ENCODE results near the gene SH3BP4.

The SH3BP4 gene

DNA sequence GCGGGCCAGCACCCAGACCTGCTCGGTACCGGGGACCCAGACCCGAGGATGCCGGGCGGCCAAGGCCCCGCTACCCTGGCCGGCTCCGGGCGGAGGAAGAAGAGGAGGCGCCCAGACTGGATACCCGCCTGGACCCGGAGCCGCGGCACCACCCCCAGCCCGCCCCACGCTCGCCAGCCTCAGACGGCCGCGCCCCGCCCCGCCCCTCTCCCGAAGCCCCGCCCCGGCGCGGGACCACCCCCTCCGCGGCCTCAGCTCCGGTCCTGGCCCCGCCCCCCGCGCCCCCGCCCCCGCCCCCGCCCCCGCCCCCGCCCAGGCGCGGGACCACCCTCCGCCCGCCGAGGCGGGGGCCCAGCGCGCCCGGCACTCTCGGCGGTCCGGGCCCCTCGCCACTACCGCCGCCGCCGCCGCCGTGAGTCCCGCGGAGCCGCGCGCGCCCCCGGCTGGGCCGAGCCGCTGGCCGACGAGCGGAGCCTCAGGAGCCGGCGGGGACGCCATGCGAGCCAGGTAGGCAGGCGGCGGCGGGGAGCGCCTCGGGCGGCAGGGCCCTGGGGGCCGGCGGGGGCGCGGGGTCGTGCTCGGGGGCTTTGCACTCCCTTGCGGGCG lies at the start of gene SH3BP4:
SH3BP4 (plus strand) TSS at position 354 of the 606 bp plus-strand sequence. CDS start 82,986 bp downstream, outside the sequence.
- Mint-ChIP-seq H3K4me1 (ENCODE audit: low read depth) (peaks cover 4% of the 10 kb centered on the region), H3K4me3 (peak within 1 kb of the TSS; percentile 66), H3K9me3 (no peaks in the 10 kb centered on the region), H3K36me3 (ENCODE audit: low read depth) (no peaks in the 10 kb centered on the region), H3K27ac (no peak within 1 kb of the TSS), H3K27me3 (ENCODE audit: low read depth) (peaks cover 80% of the 10 kb centered on the region)

DNA sequence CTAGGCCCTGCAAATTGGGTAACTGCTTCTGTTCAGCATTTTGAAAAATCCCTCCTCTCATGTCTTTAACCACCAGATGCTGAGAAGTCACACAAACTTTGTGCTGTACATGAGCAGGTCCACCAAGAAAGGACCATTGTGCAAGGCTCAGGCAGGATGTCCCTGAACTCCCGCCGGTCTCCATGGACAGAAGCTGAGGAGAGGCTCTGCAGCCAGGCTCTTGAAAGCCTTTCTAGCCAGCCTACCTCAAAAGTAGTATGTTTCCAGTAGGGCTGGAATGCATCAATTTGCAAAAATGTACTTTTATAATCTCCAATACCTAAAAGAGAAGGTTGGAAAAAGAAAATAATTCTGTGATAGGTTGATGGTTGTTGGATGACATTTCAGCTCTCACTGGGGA lies 47.0 kb upstream of the SH3BP4 start:
- Mint-ChIP-seq H3K4me1 (ENCODE audit: low read depth) (no peaks in the 10 kb centered on the region), H3K36me3 (ENCODE audit: low read depth) (no peaks in the 10 kb centered on the region), H3K27me3 (ENCODE audit: low read depth) (no peaks in the 10 kb centered on the region), H3K4me3 (no peak overlapping the region), H3K27ac (no peak overlapping the region), H3K9me3 (no peaks in the 10 kb centered on the region)

GRCh38 chr2:234905547-234906265 lies 46.1 kb upstream of the SH3BP4 start:
- Mint-ChIP-seq H3K27ac (no peak overlapping the region), H3K36me3 (ENCODE audit: low read depth) (no peaks in the 10 kb centered on the region)

GRCh38 chr2:234910186-234910679 lies 41.6 kb upstream of the SH3BP4 start:
- no peak overlapping the region for H3K27ac Mint-ChIP-seq
- H3K36me3 Mint-ChIP-seq (ENCODE audit: low read depth) = no peaks in the 10 kb centered on the region
- H3K4me1 Mint-ChIP-seq (ENCODE audit: low read depth) = no peaks in the 10 kb centered on the region
- no peak overlapping the region for H3K4me3 Mint-ChIP-seq
- H3K9me3 Mint-ChIP-seq = no peaks in the 10 kb centered on the region
- peaks cover 3% of the 10 kb centered on the region for H3K27me3 Mint-ChIP-seq (ENCODE audit: low read depth)

More at GRCh38 chr2:234905547-234906265, 46.1 kb upstream of the SH3BP4 start:
- Mint-ChIP-seq H3K4me3 (no peak overlapping the region), H3K9me3 (no peaks in the 10 kb centered on the region), H3K27me3 (ENCODE audit: low read depth) (no peaks in the 10 kb centered on the region), H3K4me1 (ENCODE audit: low read depth) (no peaks in the 10 kb centered on the region)

DNA sequence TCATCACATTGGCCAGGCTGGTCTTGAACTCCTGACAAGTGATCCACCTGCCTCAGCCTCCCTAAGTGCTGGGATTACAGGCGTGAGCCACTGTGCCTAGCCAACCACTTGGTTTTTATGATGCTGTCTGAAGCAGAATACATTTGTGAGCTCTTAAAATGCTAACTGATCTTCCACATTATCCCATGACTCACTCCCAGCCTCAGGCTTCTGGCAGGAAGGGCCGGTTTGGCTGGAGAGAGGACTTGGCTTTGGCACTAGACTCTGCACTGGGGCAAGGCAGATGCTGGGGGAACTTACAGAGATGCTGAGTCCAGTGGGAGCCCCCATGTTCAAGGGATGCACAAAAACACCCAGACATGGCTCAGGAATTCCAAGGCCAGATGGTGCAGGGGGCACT lies 40.5 kb upstream of the SH3BP4 start:
- Mint-ChIP-seq H3K9me3 (no peaks in the 10 kb centered on the region), H3K4me3 (no peak overlapping the region), H3K27ac (no peak overlapping the region), H3K36me3 (ENCODE audit: low read depth) (no peaks in the 10 kb centered on the region), H3K27me3 (ENCODE audit: low read depth) (peaks cover 3% of the 10 kb centered on the region), H3K4me1 (ENCODE audit: low read depth) (no peaks in the 10 kb centered on the region)

DNA sequence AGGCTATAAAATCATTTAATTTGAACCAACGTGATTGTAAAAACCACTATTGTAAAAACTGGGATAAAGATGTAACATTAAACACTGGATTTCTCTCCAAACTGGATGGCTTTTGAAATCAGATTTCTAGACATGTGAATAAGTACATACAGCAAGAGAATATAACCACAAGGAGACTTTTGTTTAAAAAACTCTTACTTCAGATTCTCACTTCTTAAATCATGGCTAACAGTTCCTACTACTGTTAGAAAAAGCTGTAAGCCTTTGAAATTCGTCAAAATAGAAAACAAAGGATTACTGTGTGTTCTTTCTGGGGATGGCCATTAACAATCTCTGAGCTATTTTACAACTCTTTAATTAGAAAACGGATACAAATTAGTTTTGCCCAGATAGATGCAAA lies 39.4 kb upstream of the SH3BP4 start:
- H3K4me3 Mint-ChIP-seq = no peak overlapping the region
- no peaks in the 10 kb centered on the region for H3K36me3 Mint-ChIP-seq (ENCODE audit: low read depth)
- H3K9me3 Mint-ChIP-seq = no peaks in the 10 kb centered on the region
- peaks cover 7% of the 10 kb centered on the region for H3K27me3 Mint-ChIP-seq (ENCODE audit: low read depth)
- no peak overlapping the region for H3K27ac Mint-ChIP-seq
- H3K4me1 Mint-ChIP-seq (ENCODE audit: low read depth) = no peaks in the 10 kb centered on the region

DNA sequence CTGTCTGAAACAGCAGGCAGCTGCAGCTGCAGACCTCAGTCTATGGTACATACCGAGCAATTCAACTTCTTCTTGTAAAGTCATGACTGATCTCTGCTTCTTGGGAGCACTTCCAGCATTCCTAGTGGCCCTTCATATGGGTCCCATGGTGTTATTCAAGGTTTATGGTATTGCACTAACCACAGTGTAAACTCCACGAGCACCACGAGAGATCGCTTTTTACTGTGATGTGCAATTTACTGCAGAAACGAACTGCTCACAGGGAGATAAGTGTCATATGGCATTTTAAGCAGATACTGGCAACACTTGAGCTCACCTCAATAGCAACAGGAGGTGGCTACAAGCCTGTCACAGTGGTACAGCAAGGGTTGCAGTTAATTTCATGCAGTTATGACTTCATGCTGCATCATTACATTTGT lies 38.6 kb upstream of the SH3BP4 start:
- Mint-ChIP-seq H3K36me3 (ENCODE audit: low read depth) (no peaks in the 10 kb centered on the region), H3K27me3 (ENCODE audit: low read depth) (peaks cover 7% of the 10 kb centered on the region), H3K4me1 (ENCODE audit: low read depth) (no peaks in the 10 kb centered on the region), H3K27ac (no peak overlapping the region), H3K4me3 (no peak overlapping the region), H3K9me3 (no peaks in the 10 kb centered on the region)

DNA sequence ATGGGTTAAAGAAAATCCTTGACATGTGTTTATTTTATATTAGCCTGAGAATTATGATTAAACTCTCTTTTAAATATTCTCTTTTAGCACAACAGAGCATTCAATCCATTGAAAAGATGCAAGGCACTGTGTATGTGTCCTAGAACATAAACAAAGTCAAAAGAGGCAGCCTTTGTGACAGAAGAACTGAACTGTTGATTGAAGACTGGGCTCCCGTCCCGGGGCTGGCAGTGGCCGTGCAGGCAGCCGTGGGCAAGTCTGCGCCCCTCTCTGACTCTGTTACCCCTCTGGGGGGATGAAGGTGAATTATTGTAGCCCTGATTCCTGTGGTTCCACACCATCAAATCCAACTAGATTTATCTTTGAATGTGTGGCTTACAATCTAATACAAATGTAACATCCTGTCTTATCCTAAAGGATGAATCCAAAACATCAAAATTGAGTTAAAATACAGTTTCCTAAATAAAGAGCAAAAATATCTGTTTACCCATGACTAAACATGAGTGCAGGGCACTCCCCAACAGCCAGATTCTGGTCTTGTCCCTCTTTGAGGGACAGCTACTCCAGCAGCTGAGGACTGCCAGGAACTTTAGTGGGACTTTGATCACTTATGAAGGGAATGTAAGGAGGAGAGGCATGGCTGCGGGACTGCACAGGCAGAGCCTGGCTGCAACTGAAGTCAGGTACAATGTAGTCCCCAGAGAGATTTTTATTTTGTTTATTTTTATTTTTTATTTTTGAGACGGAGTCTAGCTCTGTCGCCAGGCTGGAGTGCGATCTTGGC lies 37.3 kb upstream of the SH3BP4 start:
- peaks cover 8% of the 10 kb centered on the region for H3K27me3 Mint-ChIP-seq (ENCODE audit: low read depth)
- no peak overlapping the region for H3K27ac Mint-ChIP-seq
- no peaks in the 10 kb centered on the region for H3K4me1 Mint-ChIP-seq (ENCODE audit: low read depth)
- H3K36me3 Mint-ChIP-seq (ENCODE audit: low read depth) = no peaks in the 10 kb centered on the region
- H3K9me3 Mint-ChIP-seq = no peaks in the 10 kb centered on the region
- no peak overlapping the region for H3K4me3 Mint-ChIP-seq

GRCh38 chr2:234916674-234917073 lies 35.1 kb upstream of the SH3BP4 start:
- H3K9me3 Mint-ChIP-seq = no peaks in the 10 kb centered on the region
- no peak overlapping the region for H3K27ac Mint-ChIP-seq
- H3K4me3 Mint-ChIP-seq = no peak overlapping the region
- no peaks in the 10 kb centered on the region for H3K4me1 Mint-ChIP-seq (ENCODE audit: low read depth)
- H3K27me3 Mint-ChIP-seq (ENCODE audit: low read depth) = peaks cover 20% of the 10 kb centered on the region
- no peaks in the 10 kb centered on the region for H3K36me3 Mint-ChIP-seq (ENCODE audit: low read depth)

GRCh38 chr2:234917211-234917975 lies 34.4 kb upstream of the SH3BP4 start:
- H3K4me1 Mint-ChIP-seq (ENCODE audit: low read depth) = no peaks in the 10 kb centered on the region
- H3K27me3 Mint-ChIP-seq (ENCODE audit: low read depth) = peaks cover 21% of the 10 kb centered on the region
- no peaks in the 10 kb centered on the region for H3K9me3 Mint-ChIP-seq
- H3K4me3 Mint-ChIP-seq = no peak overlapping the region
- H3K27ac Mint-ChIP-seq = no peak overlapping the region
- no peaks in the 10 kb centered on the region for H3K36me3 Mint-ChIP-seq (ENCODE audit: low read depth)

- Mint-ChIP-seq H3K9me3 (no peaks in the 10 kb centered on the region), H3K36me3 (ENCODE audit: low read depth) (no peaks in the 10 kb centered on the region), H3K4me1 (ENCODE audit: low read depth) (no peaks in the 10 kb centered on the region), H3K27me3 (ENCODE audit: low read depth) (peaks cover 18% of the 10 kb centered on the region), H3K4me3 (no peak overlapping the region), H3K27ac (no peak overlapping the region)
Measured at GRCh38 chr2:234919711-234920110, 32.1 kb upstream of the SH3BP4 start.

DNA sequence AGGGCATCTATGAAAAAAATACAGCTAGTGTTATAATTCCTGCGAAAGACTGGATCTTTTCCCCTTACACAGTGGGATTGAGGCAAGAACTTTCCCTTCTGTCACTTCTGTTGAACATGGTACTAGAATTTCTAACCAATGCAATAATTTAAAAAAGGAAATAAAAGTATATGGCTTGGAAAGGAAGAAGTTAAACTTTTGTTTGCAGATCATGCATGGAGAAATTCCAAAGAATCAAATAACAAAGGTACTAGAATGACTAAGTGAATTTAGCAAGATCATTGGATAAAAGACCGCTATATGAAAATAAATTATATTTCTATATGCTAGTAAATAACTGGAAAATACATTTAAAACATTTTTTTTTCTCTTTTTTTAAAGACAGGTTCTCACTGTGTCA lies 31.0 kb upstream of the SH3BP4 start:
- H3K4me3 Mint-ChIP-seq = no peak overlapping the region
- H3K36me3 Mint-ChIP-seq (ENCODE audit: low read depth) = no peaks in the 10 kb centered on the region
- no peak overlapping the region for H3K27ac Mint-ChIP-seq

DNA sequence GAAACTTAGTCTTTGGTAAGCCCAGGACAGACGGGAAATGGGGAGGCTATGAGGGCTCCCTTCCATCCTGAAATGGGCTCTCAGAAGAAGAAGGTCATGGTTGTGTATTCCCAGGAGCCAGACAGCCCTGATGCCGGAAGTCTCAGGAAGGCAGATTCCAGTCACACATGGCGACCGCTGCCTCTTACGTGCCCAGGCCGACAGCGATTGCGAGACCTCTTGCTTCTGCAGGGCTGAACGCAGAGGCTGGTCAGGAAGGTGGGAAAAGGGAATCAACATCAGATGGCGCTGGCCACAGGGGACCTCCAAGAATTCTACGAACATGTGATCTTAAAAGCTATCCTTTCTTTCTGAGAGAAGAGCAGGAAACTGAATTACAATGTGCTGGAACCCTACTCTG lies 22.8 kb upstream of the SH3BP4 start:
- H3K4me1 Mint-ChIP-seq (ENCODE audit: low read depth) = peaks cover 3% of the 10 kb centered on the region
- H3K9me3 Mint-ChIP-seq = no peaks in the 10 kb centered on the region
- no peaks in the 10 kb centered on the region for H3K36me3 Mint-ChIP-seq (ENCODE audit: low read depth)
- no peaks in the 10 kb centered on the region for H3K27me3 Mint-ChIP-seq (ENCODE audit: low read depth)
- no peak overlapping the region for H3K27ac Mint-ChIP-seq
- H3K4me3 Mint-ChIP-seq = no peak overlapping the region

More for the DNA sequence above, 31.0 kb upstream of the SH3BP4 start:
- H3K4me1 Mint-ChIP-seq (ENCODE audit: low read depth) = no peaks in the 10 kb centered on the region
- H3K9me3 Mint-ChIP-seq = no peaks in the 10 kb centered on the region
- H3K27me3 Mint-ChIP-seq (ENCODE audit: low read depth) = peaks cover 18% of the 10 kb centered on the region

DNA sequence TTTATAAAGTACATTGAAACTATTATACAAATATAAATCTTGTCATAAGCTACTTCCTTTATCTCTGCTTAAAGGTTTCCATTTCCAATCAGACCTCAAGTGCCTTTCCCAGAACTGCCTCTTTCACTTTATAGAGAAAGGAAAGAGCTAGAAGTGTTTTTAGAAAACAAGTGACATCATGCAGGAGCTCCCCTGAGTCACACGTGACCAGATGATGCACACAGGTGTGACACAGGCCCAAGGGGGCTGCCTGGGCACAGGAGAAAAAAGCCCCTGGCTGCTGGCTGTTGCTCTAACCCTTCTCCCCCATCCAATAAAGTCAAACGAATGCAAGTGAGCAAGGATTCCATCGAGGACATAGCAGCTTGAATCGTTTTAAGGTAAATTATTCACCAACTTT lies 21.4 kb upstream of the SH3BP4 start:
- Mint-ChIP-seq H3K4me1 (ENCODE audit: low read depth) (peaks cover 3% of the 10 kb centered on the region), H3K4me3 (no peak overlapping the region), H3K9me3 (no peaks in the 10 kb centered on the region), H3K27ac (peak overlapping the region; percentile 14), H3K27me3 (ENCODE audit: low read depth) (no peaks in the 10 kb centered on the region), H3K36me3 (ENCODE audit: low read depth) (no peaks in the 10 kb centered on the region)

Data from T-helper 1 cell treated with Interleukin-12 subunit alpha and Interleukin-12 subunit beta and Interleukin-4 antibody, amounts not matched to agents 30 μg/mL and 1 μg/mL, for 36 hours (primary cell).